Globus pallidus (tissue), 1 donor: ENCODE measurements around the gene CD244.
"Not testable (repeated sequence)": the region's sequence is repeated elsewhere in the genome, so short reads cannot be mapped to it uniquely, and the experiment has no call there.

Experiments used
- DNase-seq: peaks from one replicate; pipeline ENCODE4 v3.0.0-alpha.2; 2015; ENCODE audit warnings: low spot score

The CD244 gene

DNA sequence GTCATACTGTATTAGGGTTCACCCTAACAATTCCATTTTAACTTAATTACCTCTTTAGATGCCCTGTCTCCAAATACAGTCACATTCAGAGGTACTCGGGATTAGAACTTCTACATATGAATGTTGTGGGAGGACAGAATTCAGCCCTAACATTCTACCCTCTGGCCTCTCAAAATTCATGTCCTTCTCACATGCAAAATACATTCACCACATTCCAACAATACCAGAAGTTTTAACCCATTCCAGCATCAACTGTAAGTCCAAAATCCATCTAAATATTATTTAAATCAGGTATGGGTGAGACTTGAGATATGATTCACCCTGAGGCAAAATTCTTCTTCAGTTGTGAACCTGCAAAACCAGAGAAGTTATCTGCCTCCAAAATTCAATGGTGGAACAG lies 52.2 kb downstream of the CD244 start:
- no peak for DNase-seq

DNA sequence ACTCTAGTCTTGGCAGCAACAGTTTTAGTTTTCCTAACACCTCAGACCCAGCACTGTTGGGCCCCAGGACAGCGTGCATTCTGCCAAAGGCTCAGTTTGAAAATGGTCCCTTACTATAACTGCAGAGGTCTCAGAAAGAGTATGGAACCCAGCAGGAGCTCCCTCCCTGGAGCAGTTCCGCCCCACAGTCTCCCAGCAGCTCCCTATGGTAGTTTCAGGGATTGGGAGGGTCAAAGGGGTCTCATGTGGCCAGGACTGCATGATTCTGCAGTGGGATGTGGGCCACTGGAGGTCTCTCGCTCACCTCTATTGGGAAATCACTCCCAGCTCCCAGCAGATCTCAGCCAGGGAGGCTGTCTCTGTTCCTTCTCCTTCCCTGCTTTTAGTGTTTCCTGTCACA lies 54.4 kb downstream of the CD244 start:
- DNase-seq = no peak

DNA sequence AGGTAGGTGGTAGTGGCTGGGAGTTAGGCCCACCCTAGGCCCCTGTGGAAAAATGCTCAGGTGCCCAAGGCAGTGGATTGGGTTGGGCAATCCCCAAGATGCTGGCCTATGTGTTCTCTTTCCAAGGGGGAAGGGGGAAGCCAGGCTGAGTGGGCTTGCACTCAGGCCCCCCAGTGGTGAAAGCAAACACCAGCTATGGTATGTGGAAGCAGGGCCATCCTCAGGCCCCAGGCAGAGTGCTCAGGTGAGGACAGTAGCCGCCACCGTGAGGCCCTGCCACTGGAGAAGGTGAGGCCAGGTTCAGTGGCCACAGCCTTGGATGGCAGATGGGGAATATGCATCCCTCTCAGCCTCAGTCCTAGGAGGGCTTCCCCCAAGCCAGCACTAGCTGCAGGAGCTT lies 54.9 kb downstream of the CD244 start:
- DNase-seq = no peak

DNA sequence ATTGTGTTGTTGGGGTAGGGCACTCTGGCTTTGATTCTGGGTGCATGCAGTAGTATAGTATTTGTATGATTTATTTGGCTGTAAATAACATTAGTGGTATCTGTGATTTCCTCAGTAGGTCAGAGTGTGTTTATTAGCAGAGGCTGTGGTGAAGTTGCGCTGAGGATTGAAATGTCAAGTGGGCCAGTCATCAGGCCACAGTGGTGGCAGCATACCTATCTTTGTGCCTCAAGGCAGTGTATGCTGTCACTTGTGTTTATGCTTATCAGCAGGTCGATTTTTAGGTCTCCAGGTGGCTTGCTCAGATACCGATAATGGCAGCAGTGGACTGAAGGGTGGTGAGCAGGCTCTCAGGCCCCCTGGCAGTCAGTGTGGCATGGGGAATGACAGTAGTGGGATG lies 55.4 kb downstream of the CD244 start:
- DNase-seq = no peak

- DNase-seq = no peak
Observed at GRCh38 chr1:160806784-160807183, 55.9 kb downstream of the CD244 start.

DNA sequence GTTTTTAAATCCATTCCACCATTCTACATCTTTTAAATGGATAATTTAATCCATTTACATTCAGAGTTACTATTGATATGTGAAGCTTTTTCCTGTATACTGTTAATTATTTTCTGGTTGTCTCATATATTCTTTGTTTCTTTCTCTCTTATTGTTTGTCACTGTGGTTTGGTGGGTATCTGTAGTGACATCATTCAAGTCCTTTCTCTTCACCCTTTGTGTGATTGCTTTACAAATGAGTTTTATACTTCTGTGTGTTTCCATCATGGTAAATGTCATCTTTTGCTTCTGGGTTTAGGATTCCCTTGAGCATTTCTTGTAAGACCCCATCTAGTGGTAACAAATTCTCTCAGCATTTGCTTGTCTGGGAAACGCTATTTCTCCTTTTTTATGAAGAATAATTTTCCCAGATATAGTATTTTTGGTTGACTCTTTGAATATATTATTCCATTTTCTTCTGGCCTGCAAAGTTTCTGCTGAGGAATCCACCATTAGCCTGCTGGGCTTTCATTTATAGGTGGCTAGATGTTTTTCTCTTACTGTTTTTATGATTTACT lies 56.5 kb downstream of the CD244 start:
- DNase-seq = no peak

DNA sequence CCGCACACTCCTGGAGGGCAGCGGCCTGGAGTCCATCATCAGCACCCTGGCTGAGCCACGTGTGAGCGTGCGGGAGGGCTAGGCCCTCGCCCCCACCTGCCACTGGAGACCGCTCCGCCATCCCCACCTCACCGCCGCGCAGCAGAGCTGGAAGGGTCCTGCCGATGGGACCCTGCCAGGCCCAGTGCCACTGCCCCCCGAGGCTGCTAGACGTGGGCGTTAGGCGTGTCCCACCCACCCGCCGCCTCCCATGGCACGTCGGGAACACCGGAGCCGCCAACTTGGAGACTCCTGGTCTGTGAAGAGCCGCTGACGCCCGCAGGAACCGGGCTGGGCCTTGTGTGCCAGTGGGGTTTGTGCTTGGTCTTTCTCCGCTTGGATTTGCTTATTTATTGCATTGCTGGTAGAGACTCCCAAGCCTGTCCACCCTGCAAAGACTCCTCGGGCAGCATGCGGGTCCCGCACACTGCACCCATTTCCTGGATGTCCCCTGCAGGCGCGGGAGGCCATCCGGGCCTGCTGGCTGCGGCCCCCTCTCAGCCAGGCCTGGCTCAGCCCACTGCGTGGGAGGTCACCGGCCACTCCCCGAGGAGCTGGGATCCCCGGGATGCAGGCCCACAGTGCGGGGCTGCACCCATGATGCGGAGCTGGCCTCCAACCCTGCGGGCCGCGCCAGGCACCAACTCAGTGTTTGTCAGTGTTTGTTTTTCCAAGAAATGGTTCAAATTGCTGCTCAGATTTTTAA lies 60.7 kb downstream of the CD244 start:
- no peak for DNase-seq

DNA sequence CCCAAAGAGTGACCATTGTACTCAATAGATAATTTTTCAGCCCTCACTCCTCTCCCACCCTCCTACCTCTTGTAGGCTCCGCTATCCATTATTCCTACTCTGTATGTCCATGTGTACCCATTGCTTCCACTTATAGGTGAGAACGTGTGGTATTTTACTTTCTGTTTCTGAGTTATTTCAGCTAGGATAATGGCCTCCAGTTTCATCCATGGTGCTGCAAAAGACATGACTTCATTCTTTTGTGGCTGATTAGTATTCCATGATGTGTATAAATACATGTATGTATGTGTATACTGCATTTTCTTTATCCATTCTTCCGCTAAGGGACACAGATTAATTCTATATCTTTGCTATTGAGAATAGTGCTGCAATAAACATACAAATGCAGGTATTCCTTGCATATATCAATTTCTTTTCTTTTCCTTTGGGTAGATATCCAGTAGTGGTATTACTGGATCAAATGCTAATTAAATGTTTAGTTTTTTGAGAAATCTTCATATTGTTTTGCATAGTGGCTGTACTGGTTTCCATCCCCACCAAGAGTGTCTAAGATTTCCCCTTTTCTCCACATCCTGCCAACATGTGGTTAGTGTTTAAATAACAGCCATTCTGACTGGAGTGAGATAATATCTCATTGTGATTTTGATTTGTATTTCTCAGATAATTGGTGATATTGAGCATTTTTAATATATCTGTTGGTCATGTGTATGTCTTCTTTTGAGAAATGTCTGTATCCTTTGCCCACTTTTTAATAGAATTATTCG lies 61.9 kb downstream of the CD244 start:
- DNase-seq = no peak

GRCh38 chr1:160800142-160800541 lies 62.5 kb downstream of the CD244 start:
- no peak for DNase-seq

- no peak for DNase-seq
Observed at GRCh38 chr1:160799641-160800040, 63.0 kb downstream of the CD244 start.

GRCh38 chr1:160798439-160798838 lies 64.2 kb downstream of the CD244 start:
- DNase-seq = no peak

- no peak for DNase-seq
Observed at GRCh38 chr1:160797861-160798273, 64.8 kb downstream of the CD244 start.

GRCh38 chr1:160797271-160797709 lies 65.4 kb downstream of the CD244 start:
- no peak for DNase-seq

GRCh38 chr1:160795951-160796383 lies 66.7 kb downstream of the CD244 start, which contains the start of gene LY9:
Gene LY9 (plus strand): TSS chr1:160796174. CDS start chr1:160796188, 14 bp downstream.
- no peak for DNase-seq

DNA sequence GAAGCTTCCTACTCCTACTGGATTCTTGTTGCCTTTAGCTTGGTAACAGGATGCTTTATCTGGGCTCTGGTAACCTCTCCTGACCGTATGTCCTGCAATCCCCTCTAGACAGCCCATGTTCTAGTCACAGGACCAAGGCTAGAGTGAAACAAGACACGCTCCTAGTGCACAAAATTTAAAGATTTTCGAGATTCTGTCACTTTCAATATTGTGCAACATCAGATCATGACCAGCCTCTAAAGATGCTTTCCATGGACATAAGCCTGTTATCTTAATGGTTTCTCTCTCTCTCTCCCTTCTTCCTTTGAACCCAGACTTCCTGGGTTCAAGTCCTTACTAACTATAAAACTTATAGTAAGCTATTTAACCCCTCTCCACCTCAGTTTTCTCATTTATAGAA lies 68.3 kb downstream of the CD244 start:
- no peak for DNase-seq

DNA sequence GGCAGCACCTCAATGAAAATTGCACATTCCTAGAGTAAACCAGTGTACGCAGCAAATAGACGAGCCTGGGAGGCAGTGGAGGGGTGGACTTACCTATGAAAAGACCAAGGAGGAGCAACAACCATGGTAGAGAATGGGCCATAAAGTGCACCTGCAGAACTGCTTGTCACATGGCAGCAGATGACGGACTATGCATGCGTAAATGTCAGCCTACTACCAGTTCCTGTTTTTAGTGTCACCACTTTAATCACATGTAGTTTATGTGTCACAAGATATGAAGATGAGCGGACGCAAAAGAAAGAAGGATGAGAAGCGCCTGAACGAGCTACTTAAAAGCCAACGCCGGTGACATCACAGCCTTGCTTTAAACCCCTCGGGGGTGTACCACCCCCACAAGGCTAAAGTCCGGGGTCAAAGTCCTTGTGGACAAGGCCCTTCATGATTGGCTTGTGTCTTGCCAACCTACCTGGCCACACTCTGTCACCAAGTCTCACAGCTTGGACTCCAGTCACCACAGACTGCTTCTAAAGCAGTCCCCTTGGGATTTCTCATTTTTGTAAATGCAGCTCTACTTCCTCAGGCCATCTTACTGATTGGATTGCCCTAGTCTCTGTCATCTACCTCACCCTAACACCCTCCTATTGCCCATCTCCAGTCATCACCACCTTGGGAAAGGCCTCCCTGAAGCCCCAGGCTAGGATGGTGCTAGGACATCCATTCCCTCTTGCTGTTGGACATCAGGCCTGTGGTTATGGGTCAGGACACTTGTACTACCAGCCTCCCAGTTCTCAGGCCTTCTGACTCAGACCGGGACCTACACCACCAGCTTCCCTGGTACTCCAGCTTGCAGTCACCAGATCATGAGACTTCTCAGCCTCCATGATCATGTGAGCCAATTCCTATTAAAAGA lies 72.7 kb downstream of the CD244 start:
- no peak for DNase-seq

DNA sequence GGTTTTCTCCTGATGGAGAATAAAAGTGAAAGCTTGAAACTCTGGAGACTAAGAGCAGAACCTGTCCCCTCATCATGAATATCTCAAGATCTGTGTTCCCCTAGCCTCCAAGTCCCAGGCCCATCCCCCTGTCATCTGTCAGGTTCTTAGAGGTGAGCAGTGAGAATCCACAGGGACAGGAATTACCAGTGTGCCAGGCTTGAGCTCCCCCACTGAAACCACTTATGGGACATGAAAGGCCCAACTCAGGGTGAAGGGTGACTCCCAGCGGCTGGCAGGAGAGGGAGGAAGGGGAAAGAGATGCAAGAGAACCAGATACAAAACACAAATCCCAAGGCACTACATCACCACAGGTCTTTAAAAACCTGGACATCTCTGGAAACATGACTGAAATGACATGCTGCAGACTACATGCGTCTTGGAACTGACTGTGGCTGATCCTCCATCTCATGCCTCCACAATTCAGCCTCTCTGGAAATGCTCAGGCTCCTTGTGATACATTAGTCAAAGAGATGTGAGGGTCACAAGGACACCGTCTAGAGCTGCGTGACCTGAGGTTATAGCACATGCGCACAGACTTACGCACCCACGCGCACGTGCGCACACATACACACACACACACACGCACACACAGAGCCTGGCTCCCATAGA lies 73.5 kb downstream of the CD244 start:
- no peak for DNase-seq

DNA sequence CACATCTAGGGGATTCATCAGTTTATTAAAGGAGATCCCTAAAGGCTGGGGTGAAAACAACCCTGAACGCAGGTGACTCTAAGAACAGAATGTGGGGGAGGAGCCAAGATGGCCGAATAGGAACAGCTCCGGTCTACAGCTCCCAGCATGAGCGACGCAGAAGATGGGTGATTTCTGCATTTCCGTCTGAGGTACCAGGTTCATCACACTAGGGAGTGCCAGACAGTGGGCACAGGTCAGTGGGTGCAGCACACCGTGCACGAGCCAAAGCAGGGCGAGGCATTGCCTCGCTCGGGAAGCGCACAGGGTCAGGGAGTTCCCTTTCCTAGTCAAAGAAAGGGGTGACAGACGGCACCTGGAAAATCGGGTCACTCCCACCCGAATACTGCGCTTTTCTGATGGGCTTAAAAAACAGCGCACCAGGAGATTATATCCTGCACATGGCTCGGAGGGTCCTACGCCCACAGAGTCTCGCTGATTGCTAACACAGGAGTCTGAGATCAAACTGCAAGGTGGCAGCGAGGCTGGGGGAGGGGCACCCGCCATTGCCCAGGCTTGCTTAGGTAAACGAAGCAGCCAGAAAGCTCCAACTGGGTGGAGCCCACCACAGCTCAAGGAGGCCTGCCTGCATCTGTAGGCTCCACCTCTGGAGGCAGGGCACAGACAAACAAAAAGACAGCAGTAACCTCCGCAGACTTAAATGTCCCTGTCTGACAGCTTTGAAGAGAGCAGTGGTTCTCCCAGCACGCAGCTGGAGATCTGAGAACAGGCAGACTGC lies 79.5 kb downstream of the CD244 start:
- DNase-seq = not testable (repeated sequence)

GRCh38 chr1:160781914-160782689 lies 80.6 kb downstream of the CD244 start:
- DNase-seq = no peak
